Measurements from ENCODE around the gene PDZD7. TPM values are rescaled to one million over a fixed set of nuclear protein-coding genes. Genes with fewer than 3 reads are reported as not detected.

PDZD7 gene
- total and polyA plus RNA-seq, 9 of the 15 experiments (the other 6 are each of a cell fraction or from before 2014, with no cell fraction given): 0.04 to 0.24 (median 0.08) TPM; not detected in 3

GRCh38 chr10:101032637-101033224 lies 1.8 kb upstream of the PDZD7 start:
- in situ Hi-C loops (cut with MboI) (no loop called here), intact Hi-C loops (cut with micrococcal nuclease) (loop anchor here (5.0 to 10.0 kb wide), 2 partner anchors 35 to 412 kb away; no protein-coding TSS in a partner anchor)
- Histone ChIP-seq H3K79me2 (ENCODE audit: control insufficient read depth, insufficient read depth, low read length) (no peaks in the 10 kb centered on the region), H3K27ac (ENCODE audit: extremely low read depth, low read depth, low read length) (no peak overlapping the region), H3K27me3 (ENCODE audit: control insufficient read depth in 2 of 2, insufficient read depth in 2 of 2, low read length in 2 of 2) (peaks cover under 1 to 4% of the 10 kb centered on the region in 2 experiments; a peak in 4 of 5 replicates), H3K4me3 (no peak overlapping the region), H3K9me1 (ENCODE audit: control insufficient read depth, insufficient read depth, low read length) (no peaks in the 10 kb centered on the region), H3K4me2 (ENCODE audit: insufficient read depth, low read length) (peak overlapping the region; percentile 57), H4K20me1 (replicated peaks; ENCODE audit: control insufficient read depth, insufficient read depth, low read length) (no peaks in the 10 kb centered on the region), H3K36me3 (ENCODE audit: control insufficient read depth, insufficient read depth, low read length) (no peaks in the 10 kb centered on the region), H3K9ac (ENCODE audit: insufficient read depth in 1 of 2, low read depth in 2 of 2, low read length in 2 of 2) (peak overlapping the region in 1 of 2 experiments; percentile 32; a peak in 1 of 4 replicates), H3K9me3 (replicated peaks; ENCODE audit: control insufficient read depth, insufficient read depth, low read depth, low read length) (no peaks in the 10 kb centered on the region), H2AFZ (ENCODE audit: low read depth, low read length) (peak overlapping the region; percentile 34; the same call in 1 of the 2 replicates), H3K4me1 (replicated peaks in 1 of 2; ENCODE audit: control insufficient read depth in 2 of 2, insufficient read depth in 2 of 2, low read length in 2 of 2) (peaks cover 12 to 45% of the 10 kb centered on the region in 2 experiments)
- DNase-seq (ENCODE audit: extremely low read depth in 1 of 4, low spot score in 3 of 4) (peak in 1 of 4 experiments; percentile 42), FAIRE-seq (peak; percentile 6), ATAC-seq (no peak)
- no TSS peak for BruUV-seq (replicated peaks)
- ChIA-PET CTCF (ENCODE audit: low intra/inter-chr PET ratio) (no interaction called here), POLR2A (interaction anchor here (1.0 kb wide), 1 partner anchor 10 kb away, joined by 4 read pairs; no protein-coding TSS in a partner anchor)
- WGBS (ENCODE audit: insufficient coverage, low coverage, missing lambda C conversion rate): 7% methylated on average over 5 of the region's 6 CpGs
- TF ChIP-seq CEBPB (tag; IDR thresholded peaks at IDR 0.05) (no peak), ARID1B (IDR thresholded peaks at IDR 0.05) (peak; percentile 47; the same call in 1 of the 2 replicates), CBFA2T3 (IDR thresholded peaks at IDR 0.05) (no peak; the same call in 1 of the 2 replicates), TFAM (CRISPR knock-in tag; conservative IDR thresholded peaks at IDR 0.05) (no peak), JUNB (CRISPR knock-in tag; conservative IDR thresholded peaks at IDR 0.05) (no peak), SMARCA4 (IDR thresholded peaks at IDR 0.05) (peak; percentile 37; the same call in 1 of the 2 replicates), SFPQ (IDR thresholded peaks at IDR 0.05; ENCODE audit: low read depth, low read length) (no peak), PML (IDR thresholded peaks at IDR 0.05; ENCODE audit: low read length) (no peak), BCL6 (CRISPR knock-in tag; IDR thresholded peaks at IDR 0.05) (no peak), AFF4 (CRISPR knock-in tag; IDR thresholded peaks at IDR 0.05) (no peak), ZNF408 (CRISPR knock-in tag; IDR thresholded peaks at IDR 0.05; ENCODE audit: low read depth) (no peak), GTF2F1 (IDR thresholded peaks at IDR 0.05; ENCODE audit: low read depth, low read length) (no peak), NFIC (IDR thresholded peaks at IDR 0.05) (no peak), HMGN3 (IDR thresholded peaks at IDR 0.05; ENCODE audit: borderline replicate concordance, extremely low read depth, insufficient read length, low read depth, low read length) (no peak)
